GM18907 (cell line): ENCODE measurements around the gene NDUFA9.

Experiments used
- ATAC-seq: cut with Tn5 transposase; IDR thresholded peaks from one replicate; pipeline ENCODE4 v1.9.1; 2021; ENCODE audit warnings: mild to moderate bottlenecking, moderate library complexity; ENCODE audit not compliant: unreplicated experiment

The NDUFA9 gene

GRCh38 chr12:4685317-4685716 lies 36.4 kb downstream of the NDUFA9 start:
- no peak for ATAC-seq

DNA sequence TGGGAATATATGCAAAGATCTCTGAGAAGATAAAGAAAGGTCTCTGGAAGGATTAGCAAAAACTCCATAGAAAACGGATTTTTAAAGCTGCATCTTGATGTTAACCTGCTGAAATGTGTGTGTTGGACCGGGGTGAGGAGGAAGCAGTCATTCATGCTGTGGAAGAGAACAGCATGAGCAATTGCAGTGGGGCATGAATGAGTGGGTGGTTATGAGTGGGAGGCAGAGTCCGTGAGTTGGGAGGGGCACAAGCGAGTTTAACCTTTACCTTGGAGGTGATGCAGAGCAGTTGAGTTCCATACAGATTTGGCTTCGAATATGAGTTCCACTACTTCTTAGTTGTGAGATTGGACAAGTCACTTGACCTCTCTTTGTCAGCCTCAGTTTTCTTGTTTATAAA lies 41.8 kb downstream of the NDUFA9 start:
- no peak for ATAC-seq
